Naive thymus-derived CD4-positive, alpha-beta T cell (primary cell): ENCODE data around the gene IPO4. TPM values are rescaled to one million over a fixed set of nuclear protein-coding genes. Genes with fewer than 3 reads are reported as not detected.

ENCODE experiments used
- ATAC-seq: fragments of 150-1000 bp; cut with Tn5 transposase; 2 replicates; pipeline ENCODE4 v1.10.0; 2021; ENCODE audit warnings: mild to moderate bottlenecking, moderate library complexity
- CTCF ChIA-PET: fragments of 350-600 bp; sonication (Branson Sonifier 250); formaldehyde crosslinking; loops from one replicate; lab custom pipeline; 2021; ENCODE audit warnings: antibody characterized with exemption; lab: Charles Lee
- POLR2A ChIA-PET: fragments of 350-600 bp; sonication (Branson Sonifier 250); formaldehyde crosslinking; loops from one replicate; lab custom pipeline; 2021; ENCODE audit warnings: antibody characterized with exemption, inconsistent platforms; lab: Charles Lee
- DNase-seq, 9 donors: peaks; one replicate each; pipeline versions ENCODE4 v3.0.0 to v3.0.0-alpha.2; 2020 to 2022; ENCODE audit warnings: mixed read lengths in 1 of 9
- H3K27ac ChIP-seq: one replicate; pipeline ENCODE4 v1.7.0; 2013; ENCODE audit warnings: mild to moderate bottlenecking, low read depth, low read length, moderate library complexity
- H3K27me3 ChIP-seq, 2 donors: one replicate each; pipeline ENCODE4 v1.7.0; 2013; ENCODE audit warnings: low read length in 2 of 2, mild to moderate bottlenecking in 2 of 2, moderate library complexity in 2 of 2; ENCODE audit not compliant: control insufficient read depth in 2 of 2, insufficient read depth in 2 of 2
- H3K36me3 ChIP-seq, 3 experiments: 1 replicate in 2 of 3; 2 replicates in 1 of 3; pipeline ENCODE4 v1.7.0; 2013; ENCODE audit warnings: low read length in 3 of 3, mild to moderate bottlenecking in 3 of 3, moderate library complexity in 1 of 3; ENCODE audit not compliant: insufficient read depth in 3 of 3, control insufficient read depth in 2 of 3
- H3K4me1 ChIP-seq, 2 donors: one replicate each; pipeline ENCODE4 v1.7.0; 2013; ENCODE audit warnings: low read length in 2 of 2, mild to moderate bottlenecking in 2 of 2, moderate library complexity in 1 of 2; ENCODE audit not compliant: control insufficient read depth in 2 of 2, insufficient read depth in 2 of 2
- H3K4me3 ChIP-seq: 2 replicates; pipeline ENCODE4 v1.7.0; 2013; ENCODE audit warnings: mild to moderate bottlenecking, low read length
- H3K9me3 ChIP-seq, 3 experiments: 1 replicate in 2 of 3; 2 replicates in 1 of 3; pipeline ENCODE4 v1.7.0; 2013; ENCODE audit warnings: low read length in 3 of 3; ENCODE audit not compliant: control insufficient read depth in 2 of 3
- H3K27ac Mint-ChIP-seq, 9 donors: one replicate each; pipeline ENCODE4 v1.8.0; 2020 to 2022; ENCODE audit warnings: mixed read lengths in 9 of 9, mild to moderate bottlenecking in 8 of 9, moderate library complexity in 5 of 9, inconsistent platforms in 2 of 9
- H3K27me3 Mint-ChIP-seq, 5 donors: one replicate each; pipeline ENCODE4 v1.8.0; 2021 to 2022; ENCODE audit warnings: mixed read lengths in 5 of 5, mild to moderate bottlenecking in 1 of 5
- H3K36me3 Mint-ChIP-seq, 5 donors: one replicate each; pipeline ENCODE4 v1.8.0; 2020 to 2022; ENCODE audit warnings: mixed read lengths in 5 of 5, mild to moderate bottlenecking in 3 of 5, inconsistent platforms in 1 of 5
- H3K4me1 Mint-ChIP-seq, 7 donors: one replicate each; pipeline ENCODE4 v1.8.0; 2020 to 2022; ENCODE audit warnings: mixed read lengths in 7 of 7, mild to moderate bottlenecking in 3 of 7, inconsistent platforms in 1 of 7
- H3K4me3 Mint-ChIP-seq, 10 donors: one replicate each; pipeline ENCODE4 v1.8.0; 2020 to 2022; ENCODE audit warnings: mild to moderate bottlenecking in 10 of 10, mixed read lengths in 10 of 10, moderate library complexity in 6 of 10, inconsistent platforms in 2 of 10
- H3K9me3 Mint-ChIP-seq, 11 donors: one replicate each; pipeline ENCODE4 v1.8.0; 2020 to 2022; ENCODE audit warnings: mixed read lengths in 11 of 11, mild to moderate bottlenecking in 4 of 11, inconsistent platforms in 1 of 11, moderate library complexity in 1 of 11
- intact Hi-C, 2 donors: fragments of 100-400 bp; cut with micrococcal nuclease; formaldehyde crosslinking; loops; one replicate each; pipeline ENCODE4 v1.15.1; 2023
- polyA plus RNA-seq, 2 donors: library from polyadenylated mRNA; unstranded; fragments of 300-500 nt; fragmentation: Illumina TruSeq; gene quantifications; one replicate each; pipeline ENCODE4 v1.2.3, GENCODE V29; 2021
- total RNA-seq, 6 experiments: library from RNA in 5 of 6; stranded (reverse) in 5 of 6; gene quantifications; 1 replicate in 5 of 6; 2 replicates in 1 of 6; pipeline ENCODE4 v1.2.3 and lab custom pipeline; 2021 to 2026

The IPO4 gene
- total and polyA plus RNA-seq, 7 experiments from 2014 or later: 17.5 to 45.2 (median 36.2) TPM

- intact Hi-C loops: loop anchor here (1.0 to 10.0 kb wide), 13 partner anchors 10 to 911 kb away; partner anchors contain the start of genes GMPR2 (in 2 of the 2), NEDD8 (in 2 of the 2), RABGGTA (in 2 of the 2) and TINF2 (in 2 of the 2)
- ChIA-PET CTCF (interaction anchor here (0.6 to 1.7 kb wide), 9 partner anchors 18 to 118 kb away, joined by 3 to 14 read pairs (median 3); partner anchors contain the start of genes RABGGTA, TINF2 and TM9SF1), POLR2A (interaction anchor here (0.7 to 8.0 kb wide), 27 partner anchors 8 to 220 kb away, joined by 3 to 117 read pairs (median 4); partner anchors contain the start of genes DCAF11, DHRS1, EMC9 and GMPR2)
- Mint-ChIP-seq H3K36me3 (peaks cover 5 to 27% (median 8%) of the 10 kb centered on the region in 5 donors), H3K27ac (peak within 1 kb of the TSS; percentile 80 to 99 (median 96)), H3K27me3 (peaks cover 0 to 2% (median 0%) of the 10 kb centered on the region in 5 donors), H3K9me3 (no peaks in the 10 kb centered on the region), H3K4me1 (peaks cover 29 to 62% (median 54%) of the 10 kb centered on the region in 7 donors), H3K4me3 (peak within 1 kb of the TSS; percentile 89 to 97 (median 95))
- peaks cover 31 to 36% of the 10 kb centered on the region in 2 donors for H3K4me1 ChIP-seq
- peak within 1 kb of the TSS; percentile 95 for H3K4me3 ChIP-seq
- no peaks in the 10 kb centered on the region for H3K9me3 ChIP-seq
- DNase-seq (peak; percentile 75 to 89 (median 84)), ATAC-seq (peak; percentile 85)
- no peaks in the 10 kb centered on the region for H3K27me3 ChIP-seq
- peak within 1 kb of the TSS; percentile 91 for H3K27ac ChIP-seq
- peaks cover 0 to 9% (median 0%) of the 10 kb centered on the region in 3 experiments for H3K36me3 ChIP-seq
Measured at GRCh38 chr14:24215495-24216344, 27.1 kb upstream of the IPO4 start, which contains the start of gene MDP1. TSS of gene MDP1 (minus strand) at chr14:24216066. CDS start at chr14:24215955, 111 bp downstream.

DNA sequence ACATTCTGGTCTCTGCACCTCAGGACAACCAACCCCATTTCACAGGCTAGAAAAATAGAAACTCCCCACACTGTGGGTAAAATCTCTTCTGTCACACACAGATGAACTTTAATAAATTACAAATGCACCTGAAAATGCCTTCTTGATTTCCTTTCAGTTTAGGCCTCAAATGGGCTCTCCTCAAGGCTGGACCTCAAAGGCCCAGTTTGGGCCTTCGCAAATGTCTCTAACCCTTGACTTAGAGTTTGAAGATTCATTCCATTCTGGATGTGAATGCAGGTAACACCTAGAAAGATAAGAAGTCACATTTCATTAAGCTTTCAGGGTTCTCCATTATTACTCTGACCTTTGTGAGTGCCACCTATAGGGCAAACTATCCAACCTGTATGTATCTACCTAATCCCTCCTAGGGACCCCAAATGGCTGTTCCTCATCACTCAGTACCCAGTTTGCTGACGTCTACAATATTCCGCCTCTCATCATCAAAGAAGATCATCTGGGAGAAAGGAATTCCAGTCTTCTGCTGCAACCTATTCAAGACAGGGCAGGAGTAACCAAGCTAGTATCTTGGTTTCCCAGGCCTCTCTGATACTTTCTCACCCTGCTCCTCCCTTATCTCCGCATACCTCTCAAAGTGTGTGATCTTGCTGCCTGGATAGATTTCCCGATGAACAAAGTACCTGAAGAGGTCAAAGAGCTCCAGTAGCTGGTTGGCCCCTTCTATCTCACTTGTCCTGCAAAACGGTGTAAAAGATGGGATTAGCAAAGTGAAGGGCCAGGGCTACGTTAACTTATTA, 25.4 kb upstream of the IPO4 start:
- H3K27me3 Mint-ChIP-seq: peaks cover 0 to 2% (median 0%) of the 10 kb centered on the region in 5 donors
- DNase-seq: no peak
- H3K4me3 Mint-ChIP-seq: peak overlapping the region; percentile 88 to 98 (median 94)
- peaks cover 31 to 36% of the 10 kb centered on the region in 2 donors for H3K4me1 ChIP-seq
- no peak for ATAC-seq
- H3K36me3 ChIP-seq: peaks cover 8 to 24% (median 16%) of the 10 kb centered on the region in 3 experiments
- H3K9me3 Mint-ChIP-seq: no peaks in the 10 kb centered on the region
- peaks cover 13 to 33% (median 17%) of the 10 kb centered on the region in 5 donors for H3K36me3 Mint-ChIP-seq
- peak overlapping the region; percentile 95 to 100 (median 98) for H3K27ac Mint-ChIP-seq
- H3K27me3 ChIP-seq: no peaks in the 10 kb centered on the region
- peak overlapping the region; percentile 98 for H3K27ac ChIP-seq
- H3K4me1 Mint-ChIP-seq: peaks cover 35 to 77% (median 60%) of the 10 kb centered on the region in 7 donors
- CTCF ChIA-PET: interaction anchor here (0.6 to 2.1 kb wide), 8 partner anchors 19 to 120 kb away, joined by 3 to 8 read pairs (median 3); partner anchors contain the start of genes CIDEB, EMC9, GMPR2 and TINF2
- no peaks in the 10 kb centered on the region for H3K9me3 ChIP-seq
- POLR2A ChIA-PET: interaction anchor here (0.6 to 8.0 kb wide), 30 partner anchors 12 to 216 kb away, joined by 3 to 117 read pairs (median 5); partner anchors contain the start of genes CBLN3, DCAF11, EMC9 and GMPR2
- peak overlapping the region; percentile 77 for H3K4me3 ChIP-seq
- intact Hi-C loops: loop anchor here (1.0 to 10.0 kb wide), 15 partner anchors 19 to 909 kb away; partner anchors contain the start of genes DCAF11 (in 2 of the 2), EMC9 (in 2 of the 2), IPO4 (in 2 of the 2) and IRF9 (in 2 of the 2)

- Mint-ChIP-seq H3K4me3 (peak within 1 kb of the TSS; percentile 88 to 98 (median 94)), H3K27ac (peak within 1 kb of the TSS; percentile 95 to 100 (median 98)), H3K27me3 (peaks cover 0 to 2% (median 0%) of the 10 kb centered on the region in 5 donors), H3K4me1 (peaks cover 35 to 78% (median 61%) of the 10 kb centered on the region in 7 donors), H3K36me3 (peaks cover 13 to 36% (median 17%) of the 10 kb centered on the region in 5 donors), H3K9me3 (no peaks in the 10 kb centered on the region)
- Histone ChIP-seq H3K27ac (peak within 1 kb of the TSS; percentile 98), H3K36me3 (peaks cover 8 to 31% (median 20%) of the 10 kb centered on the region in 3 experiments), H3K4me3 (peak within 1 kb of the TSS; percentile 77), H3K27me3 (no peaks in the 10 kb centered on the region), H3K9me3 (no peaks in the 10 kb centered on the region), H3K4me1 (peaks cover 31 to 36% of the 10 kb centered on the region in 2 donors)
- ChIA-PET CTCF (interaction anchor here (0.6 to 2.1 kb wide), 7 partner anchors 10 to 95 kb away, joined by 3 to 8 read pairs (median 3); partner anchors contain the start of genes CIDEB, EMC9, TINF2 and TM9SF1), POLR2A (interaction anchor here (0.6 to 8.0 kb wide), 32 partner anchors 12 to 911 kb away, joined by 3 to 117 read pairs (median 5); partner anchors contain the start of genes CBLN3, DCAF11, EMC9 and GMPR2)
- ATAC-seq (peak; percentile 83), DNase-seq (peak; percentile 79 to 97 (median 93))
- intact Hi-C loops: loop anchor here (1.0 to 10.0 kb wide), 15 partner anchors 18 to 908 kb away; partner anchors contain the start of genes DCAF11 (in 2 of the 2), EMC9 (in 2 of the 2), IPO4 (in 2 of the 2) and IRF9 (in 2 of the 2)
Measured at GRCh38 chr14:24212924-24213865, 24.6 kb upstream of the IPO4 start, which contains the start of gene CHMP4A. TSS of gene CHMP4A (minus strand) at chr14:24213488. CDS start at chr14:24213439, 49 bp downstream.

DNA sequence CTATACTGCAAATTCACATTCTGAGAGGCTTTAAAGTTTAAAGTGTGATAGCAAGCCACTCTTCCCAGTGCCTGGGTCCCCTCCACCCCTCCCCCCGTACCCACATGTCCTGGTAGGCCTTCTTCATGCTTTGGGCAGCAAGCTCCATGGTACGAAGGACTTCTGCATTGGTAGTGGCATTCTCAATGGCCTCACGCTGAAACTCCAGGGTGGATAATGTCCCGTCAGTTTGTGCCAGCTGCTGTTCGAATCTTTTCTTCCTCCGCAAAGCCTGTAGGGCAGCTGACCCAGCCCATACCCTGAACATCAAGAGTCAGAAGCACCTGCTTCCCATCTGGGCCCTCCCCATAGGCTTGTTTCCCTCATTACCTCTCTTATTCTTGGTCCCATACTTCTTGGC, 22.7 kb upstream of the IPO4 start:
- H3K27me3 Mint-ChIP-seq: peaks cover 0 to 2% (median 0%) of the 10 kb centered on the region in 5 donors
- Histone ChIP-seq H3K36me3 (peaks cover 8 to 46% (median 21%) of the 10 kb centered on the region in 3 experiments), H3K27ac (peak overlapping the region; percentile 98), H3K4me3 (no peak overlapping the region), H3K4me1 (peaks cover 30 to 32% of the 10 kb centered on the region in 2 donors), H3K9me3 (no peaks in the 10 kb centered on the region), H3K27me3 (no peaks in the 10 kb centered on the region)
- ATAC-seq (no peak), DNase-seq (no peak)
- H3K27ac Mint-ChIP-seq: peak overlapping the region; percentile 95 to 100 (median 98)
- CTCF ChIA-PET: interaction anchor here (1.0 to 1.6 kb wide), 3 partner anchors 8 to 121 kb away, joined by 3 to 6 read pairs (median 4); partner anchors contain the start of gene TINF2
- intact Hi-C loops: loop anchor here (5.0 to 10.0 kb wide), 3 partner anchors 197 to 907 kb away; partner anchors contain the start of genes BCL2L2 (in 1 of the 2), PPP1R3E (in 1 of the 2) and ZFHX2 (in 1 of the 2)
- H3K4me1 Mint-ChIP-seq: peaks cover 47 to 88% (median 73%) of the 10 kb centered on the region in 7 donors
- H3K9me3 Mint-ChIP-seq: no peaks in the 10 kb centered on the region
- peaks cover 13 to 45% (median 27%) of the 10 kb centered on the region in 5 donors for H3K36me3 Mint-ChIP-seq
- H3K4me3 Mint-ChIP-seq: peak overlapping the region in 8 of 10 donors; percentile 14 to 97 (median 92)
- POLR2A ChIA-PET: interaction anchor here (0.7 to 8.0 kb wide), 9 partner anchors 16 to 102 kb away, joined by 3 to 117 read pairs (median 6); partner anchors contain the start of genes DCAF11, IPO4, NRL and PSME2
